Neural cell (in vitro differentiated cells): ENCODE data around the gene AKR7A3. TPM values are rescaled to one million over a fixed set of nuclear protein-coding genes. Genes with fewer than 3 reads are reported as not detected.
A peak's percentile ranks its signal among the peaks of the same experiment; 100 is the strongest.

Source experiments
- H2AFZ ChIP-seq: fragments of 200-600, 300-800 bp; sonication (generic), shearing (Covaris generic); 2 replicates; pipeline ENCODE4 v1.6.0; 2014; ENCODE audit warnings: low read depth, mild to moderate bottlenecking, antibody characterized with exemption, low read length, moderate library complexity
- H3F3A ChIP-seq: fragments of 200-600 bp; shearing (Covaris generic); 2 replicates; pipeline ENCODE4 v1.6.1; 2016; ENCODE audit warnings: mild to moderate bottlenecking, moderate library complexity, mixed read lengths, antibody characterized with exemption, low read length; ENCODE audit not compliant: insufficient read depth, poor library complexity, severe bottlenecking
- H3K27ac ChIP-seq: fragments of 200-600, 300-800 bp; sonication (generic), shearing (Covaris generic); 2 replicates; pipeline ENCODE4 v1.5.1; 2014; ENCODE audit warnings: mild to moderate bottlenecking, low read length, moderate library complexity
- H3K27me3 ChIP-seq: fragments of 300-800, 200-600 bp; sonication (generic), shearing (Covaris generic); 2 replicates; pipeline ENCODE4 v1.6.0; 2014; ENCODE audit warnings: mild to moderate bottlenecking, low read depth, low read length, moderate library complexity; ENCODE audit not compliant: insufficient read depth
- H3K36me3 ChIP-seq: fragments of 300-800, 200-600 bp; sonication (generic), shearing (Covaris generic); 2 replicates; pipeline ENCODE4 v1.5.1; 2014; ENCODE audit warnings: mild to moderate bottlenecking, antibody characterized with exemption, low read length, moderate library complexity; ENCODE audit not compliant: insufficient read depth
- H3K4me2 ChIP-seq: fragments of 300-800, 200-600 bp; sonication (generic), shearing (Covaris generic); 2 replicates; pipeline ENCODE4 v1.6.0; 2014; ENCODE audit warnings: mild to moderate bottlenecking, low read length
- H3K4me3 ChIP-seq: fragments of 300-800, 200-600 bp; sonication (generic), shearing (Covaris generic); 2 replicates; pipeline ENCODE4 v1.5.1; 2014; ENCODE audit warnings: mild to moderate bottlenecking, low read length, moderate library complexity
- H3K79me2 ChIP-seq: fragments of 200-600 bp; shearing (Covaris generic); replicated peaks from 2 replicates; pipeline ENCODE4 v1.6.0; 2014; ENCODE audit warnings: mild to moderate bottlenecking, low read length, moderate library complexity; ENCODE audit not compliant: insufficient read depth
- H3K9ac ChIP-seq: fragments of 300-800, 200-600 bp; sonication (generic), shearing (Covaris generic); 2 replicates; pipeline ENCODE4 v1.6.1; 2016; ENCODE audit warnings: mild to moderate bottlenecking, low read length, mixed read lengths
- H3K9me2 ChIP-seq: fragments of 200-600 bp; shearing (Covaris generic); 2 replicates; pipeline ENCODE4 v1.6.1; 2016; ENCODE audit warnings: mild to moderate bottlenecking, low read length, mixed read lengths; ENCODE audit not compliant: insufficient read depth
- H3K9me3 ChIP-seq: fragments of 200-600, 300-800 bp; sonication (generic), shearing (Covaris generic); 2 replicates; pipeline ENCODE4 v1.6.1; 2016; ENCODE audit warnings: mild to moderate bottlenecking, mixed run types, low read length, moderate library complexity, mixed read lengths
- H4K20me1 ChIP-seq: fragments of 200-600 bp; shearing (Covaris generic); 2 replicates; pipeline ENCODE4 v1.6.1; 2016; ENCODE audit warnings: mild to moderate bottlenecking, mixed run types; ENCODE audit not compliant: insufficient read depth
- EP300 ChIP-seq: fragments of 450-650 bp; conservative IDR thresholded peaks from 2 replicates; pipeline ENCODE4 v1.6.1; 2014; ENCODE audit warnings: antibody characterized with exemption, mild to moderate bottlenecking, moderate library complexity; ENCODE audit not compliant: poor library complexity, severe bottlenecking
- EZH2 ChIP-seq: fragments of 200-600, 300-800 bp; shearing (Covaris generic), sonication (generic); IDR thresholded peaks from 2 replicates; pipeline ENCODE4 v1.6.1; 2014; ENCODE audit warnings: antibody characterized with exemption, low read length, borderline replicate concordance, mild to moderate bottlenecking; ENCODE audit not compliant: insufficient read depth, poor library complexity, severe bottlenecking
- MXI1 ChIP-seq: fragments of 450-650 bp; conservative IDR thresholded peaks from 2 replicates; pipeline ENCODE4 v1.6.1; 2014; ENCODE audit warnings: antibody characterized with exemption, mild to moderate bottlenecking; ENCODE audit not compliant: poor library complexity, severe bottlenecking
- POLR2AphosphoS5 ChIP-seq: IDR thresholded peaks from 2 replicates; pipeline ENCODE4 v1.6.1; 2012
- RAD21 ChIP-seq: fragments of 450-650 bp; conservative IDR thresholded peaks from 2 replicates; pipeline ENCODE4 v1.6.1; 2014; ENCODE audit warnings: antibody characterized with exemption, mild to moderate bottlenecking, moderate library complexity
- REST ChIP-seq: IDR thresholded peaks from 2 replicates; pipeline ENCODE4 v1.6.1; 2012; ENCODE audit warnings: borderline replicate concordance
- SMC3 ChIP-seq: fragments of 450-650 bp; conservative IDR thresholded peaks from 2 replicates; pipeline ENCODE4 v1.6.1; 2014; ENCODE audit warnings: antibody characterized with exemption, mild to moderate bottlenecking, moderate library complexity; ENCODE audit not compliant: poor library complexity
- TAF1 ChIP-seq: IDR thresholded peaks from 2 replicates; pipeline ENCODE4 v1.6.1; 2012; ENCODE audit warnings: low read depth
- polyA plus RNA-seq: library from polyadenylated mRNA; depleted of rRNA; stranded (reverse); fragments of >200 nt; gene quantifications from 2 replicates; pipeline ENCODE4 v1.2.3, GENCODE V29; 2014
- TF ChIP-seq, protein P1 (sequence below): fragments of 450-650 bp; IDR thresholded peaks from 2 replicates; pipeline ENCODE4 v1.5.1; 2014; ENCODE audit warnings: antibody characterized with exemption, mild to moderate bottlenecking, moderate library complexity; ENCODE audit not compliant: poor library complexity, severe bottlenecking

Gene AKR7A3
- polyA plus RNA-seq, 1 donor from 2014 or later: 2.9 TPM

GRCh38 chr1:19313636-19313959 lies 25.0 kb upstream of the AKR7A3 start:
- Histone ChIP-seq H3K9ac (no peak overlapping the region), H3K36me3 (no peaks in the 10 kb centered on the region), H3F3A (no peaks in the 10 kb centered on the region), H3K4me2 (no peak overlapping the region), H3K27ac (no peak overlapping the region), H3K9me2 (no peaks in the 10 kb centered on the region), H4K20me1 (no peaks in the 10 kb centered on the region), H3K27me3 (no peaks in the 10 kb centered on the region), H3K4me3 (peak overlapping the region; percentile 98), H2AFZ (no peak overlapping the region), H3K79me2 (peaks cover 12% of the 10 kb centered on the region), H3K9me3 (no peaks in the 10 kb centered on the region)
- no peak for TF ChIP-seq EZH2
- TF ChIP-seq, protein P1, sequence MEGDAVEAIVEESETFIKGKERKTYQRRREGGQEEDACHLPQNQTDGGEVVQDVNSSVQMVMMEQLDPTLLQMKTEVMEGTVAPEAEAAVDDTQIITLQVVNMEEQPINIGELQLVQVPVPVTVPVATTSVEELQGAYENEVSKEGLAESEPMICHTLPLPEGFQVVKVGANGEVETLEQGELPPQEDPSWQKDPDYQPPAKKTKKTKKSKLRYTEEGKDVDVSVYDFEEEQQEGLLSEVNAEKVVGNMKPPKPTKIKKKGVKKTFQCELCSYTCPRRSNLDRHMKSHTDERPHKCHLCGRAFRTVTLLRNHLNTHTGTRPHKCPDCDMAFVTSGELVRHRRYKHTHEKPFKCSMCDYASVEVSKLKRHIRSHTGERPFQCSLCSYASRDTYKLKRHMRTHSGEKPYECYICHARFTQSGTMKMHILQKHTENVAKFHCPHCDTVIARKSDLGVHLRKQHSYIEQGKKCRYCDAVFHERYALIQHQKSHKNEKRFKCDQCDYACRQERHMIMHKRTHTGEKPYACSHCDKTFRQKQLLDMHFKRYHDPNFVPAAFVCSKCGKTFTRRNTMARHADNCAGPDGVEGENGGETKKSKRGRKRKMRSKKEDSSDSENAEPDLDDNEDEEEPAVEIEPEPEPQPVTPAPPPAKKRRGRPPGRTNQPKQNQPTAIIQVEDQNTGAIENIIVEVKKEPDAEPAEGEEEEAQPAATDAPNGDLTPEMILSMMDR: no peak
- no peak for TF ChIP-seq POLR2AphosphoS5
- no peak for TF ChIP-seq MXI1
- no peak for TF ChIP-seq SMC3
- TF ChIP-seq TAF1: no peak
- TF ChIP-seq RAD21: no peak
- no peak for TF ChIP-seq REST
- TF ChIP-seq EP300: no peak

DNA sequence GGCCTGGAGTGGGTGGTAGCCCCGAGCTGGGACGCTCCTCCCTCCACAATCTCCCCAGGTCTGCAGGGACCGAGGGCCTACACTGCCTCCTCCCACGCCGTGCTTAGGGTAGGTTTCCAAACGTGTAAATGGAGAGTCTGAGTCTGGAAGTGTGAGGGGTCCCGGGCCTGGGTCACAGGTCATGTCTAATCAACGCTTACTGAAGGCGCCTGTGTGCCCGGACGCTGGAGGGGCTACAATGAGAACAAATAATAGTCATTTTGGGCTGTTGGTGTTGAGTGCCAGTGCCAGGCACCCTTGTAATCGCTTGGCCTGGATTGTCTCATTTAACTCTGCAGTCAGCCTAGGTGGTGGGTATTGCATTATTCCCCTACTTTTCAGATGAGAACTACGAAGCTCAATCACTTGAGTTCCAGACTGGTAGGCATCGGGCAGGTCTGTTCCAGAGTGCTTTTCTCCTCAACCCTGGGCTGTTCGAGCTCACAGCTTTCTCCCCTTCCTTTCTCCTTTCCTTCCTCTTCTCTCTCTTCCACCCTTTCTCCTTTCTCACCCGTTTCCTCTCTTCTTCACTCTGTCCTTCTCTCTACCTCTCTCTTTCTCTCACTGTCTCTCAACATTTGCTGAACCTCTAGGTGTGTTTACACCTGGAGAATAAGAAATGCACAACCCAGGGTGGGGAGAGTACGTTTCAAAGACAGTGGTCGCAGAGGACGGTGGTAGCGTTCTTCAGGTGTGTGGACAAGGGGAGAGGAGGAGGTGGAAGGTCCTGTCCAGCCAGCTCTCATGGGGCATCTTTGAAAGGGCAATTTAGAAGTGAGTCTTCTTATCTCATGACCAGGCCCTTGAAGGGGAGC lies 24.4 kb upstream of the AKR7A3 start:
- H3K9me2 ChIP-seq: no peaks in the 10 kb centered on the region
- H3K36me3 ChIP-seq: no peaks in the 10 kb centered on the region
- no peaks in the 10 kb centered on the region for H3F3A ChIP-seq
- H3K9me3 ChIP-seq: no peaks in the 10 kb centered on the region
- peaks cover 12% of the 10 kb centered on the region for H3K79me2 ChIP-seq
- peak overlapping the region; percentile 90 for H3K9ac ChIP-seq
- peak overlapping the region; percentile 98 for H3K4me3 ChIP-seq
- no peaks in the 10 kb centered on the region for H4K20me1 ChIP-seq
- TF ChIP-seq SMC3 (no peak), MXI1 (no peak), REST (no peak), TAF1 (no peak), EP300 (no peak), EZH2 (no peak), POLR2AphosphoS5 (no peak), RAD21 (no peak)
- TF ChIP-seq, protein P1: no peak
- H3K27me3 ChIP-seq: no peaks in the 10 kb centered on the region
- peak overlapping the region; percentile 88 for H3K4me2 ChIP-seq
- peak overlapping the region; percentile 40 for H2AFZ ChIP-seq
- peak overlapping the region; percentile 28 for H3K27ac ChIP-seq
